Measurements from ENCODE around the gene PHACTR2.
"Not testable (repeated sequence)": the region's sequence is repeated elsewhere in the genome, so short reads cannot be mapped to it uniquely, and the experiment has no call there.

The PHACTR2 gene

DNA sequence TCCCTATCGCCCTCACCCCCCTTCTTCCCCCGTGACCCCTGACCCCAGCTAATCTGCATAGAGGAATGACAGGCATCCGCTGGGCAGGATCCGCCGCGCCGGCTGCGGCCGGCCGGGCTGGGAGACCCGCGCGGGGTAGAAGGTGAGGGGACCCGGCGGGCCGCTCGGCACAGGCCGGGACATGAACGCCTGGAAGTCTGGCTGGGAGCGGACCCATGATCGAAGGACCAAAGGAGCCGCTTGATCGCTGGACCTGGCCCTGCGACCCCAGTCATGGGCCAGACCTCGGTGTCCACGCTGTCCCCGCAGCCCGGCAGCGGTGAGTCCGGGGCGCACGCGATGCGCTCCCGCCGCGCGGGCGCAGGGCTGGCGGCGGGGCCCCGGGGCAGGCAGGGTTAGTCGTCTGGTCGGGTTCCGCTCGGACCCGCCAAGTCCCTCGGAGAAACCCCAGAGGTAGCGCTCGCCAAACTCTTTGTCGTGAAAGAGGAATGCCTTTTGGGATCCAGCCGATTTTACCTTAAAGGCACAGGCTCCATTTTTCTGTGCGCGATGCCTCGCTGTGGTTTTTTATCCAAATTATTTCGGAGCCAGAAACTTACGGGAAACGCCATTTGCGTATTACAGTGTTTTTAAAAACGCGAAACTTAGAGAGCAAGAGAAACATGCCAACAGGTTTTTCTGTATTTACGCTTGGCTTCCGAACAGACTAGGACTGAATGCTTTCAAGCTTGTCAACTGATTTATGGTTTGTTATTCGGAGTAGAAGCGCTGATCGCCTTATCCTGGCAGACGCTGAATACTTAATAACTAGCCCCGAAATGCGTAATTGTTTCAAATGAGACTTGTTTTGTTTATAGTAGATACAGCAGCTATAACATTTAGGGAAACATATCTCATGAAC lies at the start of gene PHACTR2:
TSS of gene PHACTR2 (plus strand) at position 75 of the 901 bp plus-strand sequence. CDS start at position 274, 199 bp downstream.
- TF ChIP-seq, protein P1, sequence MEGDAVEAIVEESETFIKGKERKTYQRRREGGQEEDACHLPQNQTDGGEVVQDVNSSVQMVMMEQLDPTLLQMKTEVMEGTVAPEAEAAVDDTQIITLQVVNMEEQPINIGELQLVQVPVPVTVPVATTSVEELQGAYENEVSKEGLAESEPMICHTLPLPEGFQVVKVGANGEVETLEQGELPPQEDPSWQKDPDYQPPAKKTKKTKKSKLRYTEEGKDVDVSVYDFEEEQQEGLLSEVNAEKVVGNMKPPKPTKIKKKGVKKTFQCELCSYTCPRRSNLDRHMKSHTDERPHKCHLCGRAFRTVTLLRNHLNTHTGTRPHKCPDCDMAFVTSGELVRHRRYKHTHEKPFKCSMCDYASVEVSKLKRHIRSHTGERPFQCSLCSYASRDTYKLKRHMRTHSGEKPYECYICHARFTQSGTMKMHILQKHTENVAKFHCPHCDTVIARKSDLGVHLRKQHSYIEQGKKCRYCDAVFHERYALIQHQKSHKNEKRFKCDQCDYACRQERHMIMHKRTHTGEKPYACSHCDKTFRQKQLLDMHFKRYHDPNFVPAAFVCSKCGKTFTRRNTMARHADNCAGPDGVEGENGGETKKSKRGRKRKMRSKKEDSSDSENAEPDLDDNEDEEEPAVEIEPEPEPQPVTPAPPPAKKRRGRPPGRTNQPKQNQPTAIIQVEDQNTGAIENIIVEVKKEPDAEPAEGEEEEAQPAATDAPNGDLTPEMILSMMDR (IDR thresholded peaks at IDR 0.05; ENCODE audit: unreplicated experiment in 3 of 3), result no peak
- Mint-ChIP-seq H3K4me1 (peaks cover 60% of the 10 kb centered on the region), H3K9me3 (peaks cover 4% of the 10 kb centered on the region), H3K27me3 (ENCODE audit: low read depth) (no peaks in the 10 kb centered on the region), H3K4me3 (peak within 1 kb of the TSS; percentile 91 to 97 (median 95)), H3K27ac (peak within 1 kb of the TSS; percentile 81 to 99 (median 96)), H3K36me3 (ENCODE audit: low read depth) (peaks cover 14% of the 10 kb centered on the region)

DNA sequence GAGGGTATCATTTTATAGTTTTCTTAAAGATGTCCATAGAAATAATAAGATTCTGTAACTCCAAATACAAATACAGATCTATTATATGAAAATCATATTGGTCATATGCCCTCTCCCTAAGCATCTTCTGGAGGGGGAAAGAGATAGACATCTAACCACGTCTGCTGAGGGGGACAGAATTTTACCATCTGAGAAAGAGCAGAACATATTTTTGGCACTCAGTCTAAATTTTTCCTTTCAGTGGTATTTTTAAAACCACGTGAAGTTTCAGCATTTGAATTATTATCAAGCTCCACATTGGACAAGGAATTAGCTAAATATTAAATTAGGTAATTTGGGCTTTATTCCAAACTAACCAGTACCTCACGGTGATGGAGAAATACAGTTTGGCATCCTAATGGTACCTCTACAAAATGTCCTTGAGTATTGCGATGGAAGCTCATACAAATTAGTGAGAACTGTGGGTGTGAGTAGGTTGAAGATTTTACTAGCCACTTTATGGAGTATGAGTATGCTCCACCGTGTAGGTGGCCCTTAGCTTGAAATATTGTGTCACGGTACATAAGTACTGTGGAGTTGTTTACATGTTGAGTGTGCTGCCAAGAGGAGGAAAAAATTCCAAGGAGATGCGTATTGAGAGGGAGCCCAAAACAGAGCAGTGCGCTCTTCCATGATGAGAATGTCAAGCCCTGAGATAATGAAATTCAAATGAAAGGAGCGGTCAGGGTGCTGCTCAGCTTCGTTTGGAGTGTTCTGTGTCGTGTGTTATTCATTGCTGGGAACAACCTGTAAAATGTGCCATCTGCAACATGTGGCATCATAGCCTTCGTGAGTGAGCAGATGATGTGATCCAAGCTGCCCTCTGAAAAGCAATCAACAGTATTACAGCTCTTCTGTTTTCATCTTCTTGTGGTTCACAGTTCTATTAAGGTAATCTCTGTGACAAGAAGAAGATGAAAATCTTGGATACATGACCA lies 48.4 kb upstream of the PHACTR2 start:
- H3K27ac Mint-ChIP-seq, result no peak overlapping the region

DNA sequence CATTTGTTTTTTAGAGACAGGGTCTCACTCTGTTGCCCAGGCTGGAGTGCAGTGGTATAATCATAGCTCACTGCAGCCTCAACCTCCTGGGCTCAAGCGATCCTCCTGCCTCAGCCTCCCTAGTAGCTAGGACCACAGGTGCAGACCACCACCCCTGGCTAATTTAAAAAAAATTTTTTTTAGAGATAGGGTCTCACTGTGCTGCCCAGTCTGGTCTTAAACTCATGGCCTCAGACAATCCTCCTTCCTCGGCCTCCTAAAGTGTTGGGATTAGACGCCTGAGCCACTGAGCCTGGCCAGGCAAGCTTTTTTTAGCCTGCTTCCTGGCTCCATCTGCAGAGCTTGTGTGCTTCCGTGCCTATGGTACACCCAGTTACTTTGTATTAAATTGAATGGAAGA lies 46.6 kb upstream of the PHACTR2 start:
- not testable (repeated sequence) for H3K36me3 Mint-ChIP-seq (ENCODE audit: low read depth); H3K27ac Mint-ChIP-seq; H3K4me3 Mint-ChIP-seq; H3K27me3 Mint-ChIP-seq (ENCODE audit: low read depth); H3K9me3 Mint-ChIP-seq; H3K4me1 Mint-ChIP-seq

More for the DNA sequence above, 48.4 kb upstream of the PHACTR2 start:
- Mint-ChIP-seq H3K9me3 (no peaks in the 10 kb centered on the region), H3K4me3 (no peak overlapping the region), H3K27me3 (ENCODE audit: low read depth) (no peaks in the 10 kb centered on the region), H3K4me1 (no peaks in the 10 kb centered on the region), H3K36me3 (ENCODE audit: low read depth) (no peaks in the 10 kb centered on the region)
- TF ChIP-seq, protein P1 (IDR thresholded peaks at IDR 0.05; ENCODE audit: unreplicated experiment in 3 of 3), result no peak

DNA sequence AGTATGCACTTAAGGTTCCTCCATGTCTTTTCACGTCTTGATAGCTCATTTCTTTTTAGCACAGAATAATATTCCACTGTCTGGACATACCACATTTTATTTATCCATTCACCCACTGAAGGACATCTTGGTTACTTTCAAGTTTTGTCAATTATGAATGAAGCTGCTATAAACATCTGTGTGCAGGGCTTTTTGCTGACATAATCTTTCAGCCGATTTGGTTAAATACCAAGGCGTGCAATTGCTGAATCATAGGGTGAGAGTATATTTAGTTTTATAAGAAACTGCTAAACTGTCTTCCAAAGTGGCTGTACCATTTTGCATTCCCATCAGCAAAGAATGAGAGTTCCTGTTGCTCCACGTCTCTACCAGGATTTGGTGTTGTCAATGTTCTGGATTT lies 44.9 kb upstream of the PHACTR2 start:
- no peaks in the 10 kb centered on the region for H3K27me3 Mint-ChIP-seq (ENCODE audit: low read depth)
- H3K9me3 Mint-ChIP-seq, result no peaks in the 10 kb centered on the region
- TF ChIP-seq, protein P1 (IDR thresholded peaks at IDR 0.05; ENCODE audit: unreplicated experiment in 3 of 3), result no peak
- H3K36me3 Mint-ChIP-seq (ENCODE audit: low read depth), result no peaks in the 10 kb centered on the region
- H3K4me1 Mint-ChIP-seq, result no peaks in the 10 kb centered on the region
- H3K4me3 Mint-ChIP-seq, result no peak overlapping the region
- no peak overlapping the region for H3K27ac Mint-ChIP-seq

DNA sequence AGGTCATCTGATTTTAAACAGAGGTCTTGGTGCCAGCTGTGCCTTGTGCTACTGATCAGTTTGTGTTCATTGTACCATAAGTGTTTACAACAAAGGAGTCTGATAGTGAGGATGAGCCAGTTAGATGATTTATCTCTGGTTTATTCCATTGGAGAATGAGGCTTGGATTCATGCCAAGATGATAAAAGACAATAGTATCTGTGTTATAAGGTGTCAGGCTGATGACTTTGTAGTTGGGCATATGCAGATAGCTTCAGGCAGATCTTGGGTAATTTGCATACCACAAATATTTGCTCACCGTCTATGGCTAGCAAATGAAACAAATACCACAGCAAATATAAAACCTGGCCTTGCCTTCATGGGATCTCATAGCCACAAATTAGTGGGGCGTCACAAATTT lies 43.3 kb upstream of the PHACTR2 start:
- H3K27ac Mint-ChIP-seq, result no peak overlapping the region
- no peaks in the 10 kb centered on the region for H3K4me1 Mint-ChIP-seq
- H3K9me3 Mint-ChIP-seq, result no peaks in the 10 kb centered on the region
- no peaks in the 10 kb centered on the region for H3K36me3 Mint-ChIP-seq (ENCODE audit: low read depth)
- no peak overlapping the region for H3K4me3 Mint-ChIP-seq
- TF ChIP-seq, protein P1 (IDR thresholded peaks at IDR 0.05; ENCODE audit: unreplicated experiment in 3 of 3), result no peak
- no peaks in the 10 kb centered on the region for H3K27me3 Mint-ChIP-seq (ENCODE audit: low read depth)

DNA sequence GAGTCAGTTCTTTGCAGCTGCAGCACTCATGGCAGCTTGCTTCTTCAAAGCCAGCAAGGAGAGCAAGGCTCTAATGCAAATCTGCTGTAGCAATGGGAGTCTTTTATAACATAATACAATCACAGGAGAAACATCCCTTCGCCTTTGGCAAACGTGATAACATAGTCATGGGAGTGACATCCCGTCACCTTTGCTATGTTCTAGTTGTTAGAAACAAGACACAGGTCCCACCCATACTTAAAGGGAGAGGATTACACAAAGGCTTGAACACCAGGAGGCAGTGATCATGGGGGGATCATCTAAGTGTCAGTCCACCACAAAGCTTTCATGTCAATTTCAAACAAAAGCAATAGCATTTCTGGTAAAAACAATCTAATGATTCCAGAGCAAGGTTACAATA lies 40.1 kb upstream of the PHACTR2 start:
- Mint-ChIP-seq H3K9me3 (no peaks in the 10 kb centered on the region), H3K4me1 (no peaks in the 10 kb centered on the region), H3K36me3 (ENCODE audit: low read depth) (no peaks in the 10 kb centered on the region), H3K27ac (no peak overlapping the region), H3K27me3 (ENCODE audit: low read depth) (no peaks in the 10 kb centered on the region), H3K4me3 (no peak overlapping the region)
- TF ChIP-seq, protein P1 (IDR thresholded peaks at IDR 0.05; ENCODE audit: unreplicated experiment in 3 of 3), result no peak

All from nephron (organoid).